Gastroesophageal sphincter (tissue), 3 donors: ENCODE results near the gene KRT71.

Source experiments
- EP300 ChIP-seq: sonication (generic); formaldehyde crosslinking; IDR thresholded peaks from one replicate; pipeline ENCODE4 v1.6.1; 2017; ENCODE audit warnings: antibody characterized with exemption, mild to moderate bottlenecking
- POLR2A ChIP-seq, 2 donors: fragments of 450-650 bp; IDR thresholded peaks; one replicate each; pipeline ENCODE4 v1.6.1; 2017; ENCODE audit warnings: antibody characterized with exemption in 2 of 2, mild to moderate bottlenecking in 2 of 2, moderate library complexity in 1 of 2
- POLR2AphosphoS5 ChIP-seq: sonication (generic); formaldehyde crosslinking; IDR thresholded peaks from one replicate; pipeline ENCODE4 v1.6.1; 2017; ENCODE audit warnings: antibody characterized with exemption
- TF ChIP-seq, protein P1 (sequence below), 4 experiments: fragments of 200-600 bp in 2 of 4; fragments of 450-650 bp in 2 of 4; sonication (generic) in 1 of 4; IDR thresholded peaks; one replicate each; pipeline ENCODE4 v1.5.1; 2017 to 2019; ENCODE audit warnings: antibody characterized with exemption in 4 of 4, mild to moderate bottlenecking in 2 of 4, moderate library complexity in 2 of 4

- TF ChIP-seq, protein P1, sequence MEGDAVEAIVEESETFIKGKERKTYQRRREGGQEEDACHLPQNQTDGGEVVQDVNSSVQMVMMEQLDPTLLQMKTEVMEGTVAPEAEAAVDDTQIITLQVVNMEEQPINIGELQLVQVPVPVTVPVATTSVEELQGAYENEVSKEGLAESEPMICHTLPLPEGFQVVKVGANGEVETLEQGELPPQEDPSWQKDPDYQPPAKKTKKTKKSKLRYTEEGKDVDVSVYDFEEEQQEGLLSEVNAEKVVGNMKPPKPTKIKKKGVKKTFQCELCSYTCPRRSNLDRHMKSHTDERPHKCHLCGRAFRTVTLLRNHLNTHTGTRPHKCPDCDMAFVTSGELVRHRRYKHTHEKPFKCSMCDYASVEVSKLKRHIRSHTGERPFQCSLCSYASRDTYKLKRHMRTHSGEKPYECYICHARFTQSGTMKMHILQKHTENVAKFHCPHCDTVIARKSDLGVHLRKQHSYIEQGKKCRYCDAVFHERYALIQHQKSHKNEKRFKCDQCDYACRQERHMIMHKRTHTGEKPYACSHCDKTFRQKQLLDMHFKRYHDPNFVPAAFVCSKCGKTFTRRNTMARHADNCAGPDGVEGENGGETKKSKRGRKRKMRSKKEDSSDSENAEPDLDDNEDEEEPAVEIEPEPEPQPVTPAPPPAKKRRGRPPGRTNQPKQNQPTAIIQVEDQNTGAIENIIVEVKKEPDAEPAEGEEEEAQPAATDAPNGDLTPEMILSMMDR (IDR thresholded peaks at IDR 0.05), result no peak
- TF ChIP-seq POLR2A (IDR thresholded peaks at IDR 0.05) (no peak), POLR2AphosphoS5 (no peak), EP300 (no peak)
Observed at GRCh38 chr12:52529846-52530245, 23.1 kb downstream of the KRT71 start.
